Stomach smooth muscle (tissue), 2 donors: ENCODE results near the gene NDUFAF8.

Experiments used
- H3K27ac ChIP-seq: one replicate; pipeline ENCODE4 v1.7.0; 2013; ENCODE audit warnings: mild to moderate bottlenecking, low read length, inconsistent platforms
- H3K27me3 ChIP-seq, 2 donors: one replicate each; pipeline ENCODE4 v1.7.0; 2013; ENCODE audit warnings: low read length in 2 of 2; ENCODE audit not compliant: insufficient read depth in 2 of 2, control insufficient read depth in 1 of 2
- H3K36me3 ChIP-seq, 2 donors: one replicate each; pipeline ENCODE4 v1.7.0; 2013; ENCODE audit warnings: low read length in 2 of 2; ENCODE audit not compliant: control insufficient read depth in 2 of 2, insufficient read depth in 2 of 2
- H3K4me1 ChIP-seq: one replicate; pipeline ENCODE4 v1.7.0; 2013; ENCODE audit warnings: low read length; ENCODE audit not compliant: control insufficient read depth, insufficient read depth
- H3K4me3 ChIP-seq, 2 donors: one replicate each; pipeline ENCODE4 v1.7.0; 2013; ENCODE audit warnings: low read length in 2 of 2
- H3K9ac ChIP-seq, 2 donors: one replicate each; pipeline ENCODE4 v1.7.0; 2013; ENCODE audit warnings: low read length in 2 of 2, mild to moderate bottlenecking in 1 of 2
- H3K9me3 ChIP-seq, 2 donors: one replicate each; pipeline ENCODE4 v1.7.0; 2013; ENCODE audit warnings: low read length in 2 of 2; ENCODE audit not compliant: control insufficient read depth in 2 of 2
- donor health status: healthy.
- donor health status: Pancreatic carcinoma.

The NDUFAF8 gene

GRCh38 chr17:81278831-81279230 is 39.7 kb downstream of the NDUFAF8 start:
- no peaks in the 10 kb centered on the region for H3K9me3 ChIP-seq
- peak overlapping the region; percentile 88 for H3K27ac ChIP-seq
- peaks cover 16 to 20% of the 10 kb centered on the region in 2 donors for H3K36me3 ChIP-seq

GRCh38 chr17:81279278-81280275 is 40.5 kb downstream of the NDUFAF8 start:
- Histone ChIP-seq H3K4me1 (peaks cover 44% of the 10 kb centered on the region), H3K27ac (peak overlapping the region; percentile 88), H3K9me3 (no peaks in the 10 kb centered on the region), H3K4me3 (peak overlapping the region in 1 of 2 donors; percentile 58), H3K9ac (peak overlapping the region in 1 of 2 donors; percentile 72), H3K27me3 (no peaks in the 10 kb centered on the region), H3K36me3 (peaks cover 11 to 13% of the 10 kb centered on the region in 2 donors)

More at GRCh38 chr17:81278831-81279230, 39.7 kb downstream of the NDUFAF8 start:
- H3K27me3 ChIP-seq = no peaks in the 10 kb centered on the region
- peaks cover 44% of the 10 kb centered on the region for H3K4me1 ChIP-seq
- peak overlapping the region in 1 of 2 donors; percentile 71 for H3K4me3 ChIP-seq
- peak overlapping the region in 1 of 2 donors; percentile 36 for H3K9ac ChIP-seq

- peak overlapping the region in 1 of 2 donors; percentile 58 for H3K4me3 ChIP-seq
- H3K4me1 ChIP-seq = peaks cover 51% of the 10 kb centered on the region
- no peaks in the 10 kb centered on the region for H3K27me3 ChIP-seq
- H3K36me3 ChIP-seq = peaks cover 7 to 10% of the 10 kb centered on the region in 2 donors
- H3K9ac ChIP-seq = peak overlapping the region in 1 of 2 donors; percentile 72
- no peaks in the 10 kb centered on the region for H3K9me3 ChIP-seq
- H3K27ac ChIP-seq = peak overlapping the region; percentile 88
Measured at GRCh38 chr17:81280571-81280970, 41.5 kb downstream of the NDUFAF8 start.

- Histone ChIP-seq H3K4me3 (no peak overlapping the region), H3K9me3 (no peaks in the 10 kb centered on the region), H3K27ac (no peak overlapping the region), H3K9ac (no peak overlapping the region), H3K36me3 (peaks cover 3 to 8% of the 10 kb centered on the region in 2 donors), H3K27me3 (no peaks in the 10 kb centered on the region), H3K4me1 (peaks cover 51% of the 10 kb centered on the region)
Measured at GRCh38 chr17:81282141-81282540, 43.0 kb downstream of the NDUFAF8 start.

- no peak overlapping the region for H3K27ac ChIP-seq
- H3K9me3 ChIP-seq = no peaks in the 10 kb centered on the region
- H3K27me3 ChIP-seq = no peaks in the 10 kb centered on the region
- H3K9ac ChIP-seq = no peak overlapping the region
- H3K4me3 ChIP-seq = no peak overlapping the region
- H3K36me3 ChIP-seq = peaks cover 5 to 9% of the 10 kb centered on the region in 2 donors
- H3K4me1 ChIP-seq = peaks cover 44% of the 10 kb centered on the region
Measured at GRCh38 chr17:81282876-81283275, 43.8 kb downstream of the NDUFAF8 start.

- Histone ChIP-seq H3K36me3 (peaks cover 14 to 22% of the 10 kb centered on the region in 2 donors), H3K4me1 (peaks cover 21% of the 10 kb centered on the region), H3K27ac (peak overlapping the region; percentile 37), H3K9me3 (no peaks in the 10 kb centered on the region), H3K4me3 (peak overlapping the region; percentile 40 to 57), H3K9ac (peak overlapping the region in 1 of 2 donors; percentile 48), H3K27me3 (no peaks in the 10 kb centered on the region)
Measured at GRCh38 chr17:81285179-81285878, 46.2 kb downstream of the NDUFAF8 start.

- no peak overlapping the region for H3K9ac ChIP-seq
- peak overlapping the region; percentile 37 for H3K27ac ChIP-seq
- peaks cover 14 to 23% of the 10 kb centered on the region in 2 donors for H3K36me3 ChIP-seq
- no peaks in the 10 kb centered on the region for H3K27me3 ChIP-seq
- H3K4me3 ChIP-seq = no peak overlapping the region
- H3K9me3 ChIP-seq = no peaks in the 10 kb centered on the region
- peaks cover 17% of the 10 kb centered on the region for H3K4me1 ChIP-seq
Measured at GRCh38 chr17:81285894-81286293, 46.8 kb downstream of the NDUFAF8 start.

GRCh38 chr17:81286491-81287145 is 47.5 kb downstream of the NDUFAF8 start:
- no peaks in the 10 kb centered on the region for H3K9me3 ChIP-seq
- H3K27ac ChIP-seq = no peak overlapping the region
- no peak overlapping the region for H3K4me3 ChIP-seq
- no peak overlapping the region for H3K9ac ChIP-seq
- H3K4me1 ChIP-seq = peaks cover 17% of the 10 kb centered on the region
- H3K27me3 ChIP-seq = no peaks in the 10 kb centered on the region
- H3K36me3 ChIP-seq = peaks cover 14 to 22% of the 10 kb centered on the region in 2 donors

GRCh38 chr17:81287152-81287551 is 48.0 kb downstream of the NDUFAF8 start:
- Histone ChIP-seq H3K36me3 (peaks cover 11 to 20% of the 10 kb centered on the region in 2 donors), H3K4me3 (no peak overlapping the region), H3K27me3 (no peaks in the 10 kb centered on the region), H3K4me1 (peaks cover 18% of the 10 kb centered on the region), H3K27ac (no peak overlapping the region), H3K9ac (no peak overlapping the region), H3K9me3 (no peaks in the 10 kb centered on the region)

- Histone ChIP-seq H3K27ac (no peak overlapping the region), H3K27me3 (no peaks in the 10 kb centered on the region), H3K36me3 (peaks cover 11 to 20% of the 10 kb centered on the region in 2 donors), H3K4me1 (peaks cover 22% of the 10 kb centered on the region), H3K4me3 (no peak overlapping the region), H3K9me3 (no peaks in the 10 kb centered on the region), H3K9ac (no peak overlapping the region)
Measured at GRCh38 chr17:81287741-81288430, 48.8 kb downstream of the NDUFAF8 start.
